GM19468 (cell line): ENCODE data around the gene CLC.

ENCODE experiments used
- ATAC-seq: cut with Tn5 transposase; IDR thresholded peaks from one replicate; pipeline ENCODE4 v1.9.1; 2021; ENCODE audit warnings: mild to moderate bottlenecking, moderate library complexity, moderate number of reproducible peaks; ENCODE audit not compliant: unreplicated experiment; ENCODE audit errors: extremely low read depth

CLC gene

DNA sequence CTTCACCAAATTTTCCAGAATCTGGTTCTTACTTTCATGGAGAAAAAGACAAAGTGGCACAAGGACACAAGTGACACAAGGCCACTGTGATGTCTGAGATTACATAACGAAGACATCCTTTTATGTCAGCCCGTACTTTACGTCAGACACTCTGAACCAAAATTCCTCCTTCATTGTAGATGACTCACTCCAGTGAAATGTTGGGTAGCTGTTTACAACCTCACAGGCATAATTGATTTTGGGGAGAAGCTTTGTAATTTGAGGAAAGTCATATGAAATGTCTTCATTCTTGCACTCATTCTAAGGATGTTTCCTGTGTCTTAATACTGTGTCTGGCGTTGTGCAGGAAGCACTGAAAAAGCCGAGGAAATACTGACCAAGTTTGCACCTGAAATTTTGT is 53.6 kb downstream of the CLC start:
- ATAC-seq, result no peak

DNA sequence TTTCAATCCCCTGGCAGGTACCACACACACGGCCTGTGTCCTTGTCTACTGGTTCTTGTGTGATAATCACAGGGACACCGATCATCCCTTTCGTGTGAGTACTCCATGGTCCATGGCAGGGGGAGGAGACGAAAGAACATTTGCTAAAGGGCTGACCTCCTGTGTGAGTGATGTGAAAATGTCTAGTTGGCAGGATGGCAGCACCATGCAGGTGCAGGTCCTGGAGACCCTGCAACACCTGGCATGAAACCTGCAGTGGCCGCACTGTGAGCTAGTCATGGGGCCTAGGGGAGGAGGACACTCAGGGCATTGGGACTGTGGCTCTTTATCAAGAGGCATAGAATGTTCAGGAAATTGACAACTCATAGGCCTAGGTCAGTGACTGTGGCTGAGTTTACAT is 56.4 kb downstream of the CLC start:
- no peak for ATAC-seq
